GOT3 (cell line): ENCODE measurements around the gene TOX2.
"Not testable (repeated sequence)": the region's sequence is repeated elsewhere in the genome, so short reads cannot be mapped to it uniquely, and the experiment has no call there.

Experiments used
- DNase-seq: peaks from one replicate; lab custom pipeline; 2025; ENCODE audit warnings: mixed read lengths; lab: John Stamatoyannopoulos, UW

TOX2 gene

DNA sequence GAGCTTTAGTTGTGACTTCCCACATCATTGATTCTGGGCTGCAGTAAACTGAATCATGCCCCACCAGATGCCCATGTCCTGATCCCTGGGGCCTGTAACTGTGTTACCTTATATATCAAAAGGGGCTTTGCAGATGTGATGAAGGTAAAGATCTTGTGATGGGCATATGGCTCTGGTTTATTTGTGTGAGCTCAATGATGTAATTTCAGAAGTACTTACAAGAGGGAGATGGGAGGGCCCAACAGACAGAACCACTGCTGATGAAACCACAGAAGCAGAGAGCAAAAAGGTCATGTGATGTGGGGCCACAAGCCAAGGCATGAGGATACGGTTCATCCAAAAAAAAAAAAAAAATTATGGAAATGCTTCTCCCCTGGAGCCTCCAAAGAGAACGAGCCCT lies 118.7 kb downstream of the TOX2 start:
- no peak for DNase-seq

GRCh38 chr20:44033873-44034272 lies 119.2 kb downstream of the TOX2 start:
- DNase-seq: no peak

DNA sequence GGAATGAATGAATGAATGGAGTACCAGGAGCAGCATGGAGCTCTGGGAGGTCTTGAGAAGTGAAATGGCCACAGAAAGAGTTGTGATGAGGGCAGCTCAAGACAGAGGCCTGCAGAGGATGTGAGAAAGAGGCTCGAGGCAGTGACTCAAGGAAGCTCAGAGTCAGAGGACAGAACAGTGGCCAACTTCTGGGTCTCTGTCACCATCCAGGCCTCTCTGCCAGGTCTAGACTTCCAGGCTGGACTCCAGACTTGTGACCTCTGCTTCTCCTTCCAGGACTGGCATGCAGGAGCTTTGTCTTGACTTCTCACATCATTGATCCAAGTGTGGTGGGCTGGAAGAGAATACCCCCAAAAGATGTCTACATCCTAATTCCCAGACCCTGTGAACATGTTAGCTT lies 119.8 kb downstream of the TOX2 start:
- DNase-seq: no peak

- no peak for DNase-seq
These were observed 120.4 kb downstream of the TOX2 start for GRCh38 chr20:44034965-44035635.

GRCh38 chr20:44035924-44036323 lies 121.3 kb downstream of the TOX2 start:
- no peak for DNase-seq

DNA sequence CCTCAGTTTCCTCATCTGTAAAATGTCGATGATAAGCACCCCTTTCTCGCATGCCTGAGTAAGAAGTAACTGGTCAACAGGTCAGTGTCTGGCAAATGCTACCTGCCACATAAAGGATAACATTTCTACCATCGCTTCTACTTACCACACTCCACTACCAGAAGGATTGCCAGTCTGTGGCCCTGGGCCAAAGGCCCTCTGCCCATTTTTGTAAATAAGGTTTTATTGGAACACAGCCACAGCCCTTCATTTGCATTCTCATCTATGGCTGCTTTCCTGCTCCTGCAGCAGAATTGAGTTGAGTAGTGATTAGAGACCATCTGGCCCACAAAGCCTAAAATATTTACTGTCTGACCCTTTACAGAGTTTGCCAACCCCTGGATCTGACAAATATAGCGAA lies 121.8 kb downstream of the TOX2 start:
- DNase-seq: no peak

GRCh38 chr20:44038681-44039123 lies 124.0 kb downstream of the TOX2 start:
- DNase-seq: no peak

- no peak for DNase-seq
These were observed 124.5 kb downstream of the TOX2 start for GRCh38 chr20:44039147-44039546.

GRCh38 chr20:44039741-44040140 lies 125.1 kb downstream of the TOX2 start:
- no peak for DNase-seq

DNA sequence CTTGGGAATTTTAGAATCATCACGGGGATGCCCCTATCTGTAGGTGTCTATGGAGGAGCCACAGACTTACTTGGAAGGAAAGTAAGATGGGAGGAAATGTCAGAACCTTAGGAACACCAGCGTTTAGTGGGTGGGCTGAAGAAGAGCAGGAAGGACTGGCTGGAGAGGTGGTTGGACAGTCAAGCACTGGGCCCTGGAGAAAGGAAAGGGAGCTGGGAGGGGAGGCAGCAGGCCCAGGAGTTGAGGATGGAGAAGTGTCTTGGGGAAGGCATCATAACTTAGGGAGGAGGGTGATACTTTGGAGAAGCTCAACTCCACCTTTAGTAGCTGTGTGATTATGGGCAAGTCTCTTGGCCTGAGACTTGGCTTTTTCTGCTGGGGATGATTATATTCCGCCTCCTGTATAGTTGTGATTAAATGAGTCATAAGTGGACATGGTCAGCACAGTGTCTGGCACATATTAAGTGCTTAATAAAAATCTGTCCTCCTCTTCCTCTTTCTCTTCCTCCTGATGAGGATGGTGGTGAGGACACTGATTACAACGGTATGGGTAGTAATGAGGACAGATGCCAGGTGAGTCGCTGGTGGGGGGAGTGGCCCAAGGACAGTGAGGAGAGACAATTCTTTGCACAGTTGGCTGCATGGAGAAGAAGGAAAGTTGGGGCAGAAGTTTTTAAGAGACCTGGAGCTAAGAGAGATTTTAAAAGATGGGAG lies 125.7 kb downstream of the TOX2 start:
- DNase-seq: no peak

- no peak for DNase-seq
These were observed 126.3 kb downstream of the TOX2 start for GRCh38 chr20:44041001-44041400.

DNA sequence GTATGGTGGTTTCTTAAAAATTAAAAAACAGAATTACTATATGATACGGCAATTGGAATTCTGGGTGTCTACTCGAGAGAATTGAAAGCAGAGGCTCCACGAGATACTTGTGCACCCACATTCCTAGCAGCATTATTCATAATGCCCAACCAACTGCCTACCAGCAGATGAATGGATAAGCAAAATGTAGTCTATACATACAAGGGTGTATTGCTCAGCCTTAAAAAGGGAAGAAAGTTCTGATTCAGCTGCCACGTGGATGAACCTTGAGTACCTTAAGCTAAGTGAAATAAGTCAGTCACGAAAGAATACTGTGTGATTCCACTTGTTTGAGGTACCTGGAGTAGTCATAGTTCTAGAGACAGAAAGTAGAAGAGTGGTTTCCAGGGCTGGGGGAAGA lies 130.1 kb downstream of the TOX2 start:
- DNase-seq: not testable (repeated sequence)

GRCh38 chr20:44050327-44050726 lies 135.7 kb downstream of the TOX2 start:
- no peak for DNase-seq

GRCh38 chr20:44050925-44051660 lies 136.4 kb downstream of the TOX2 start:
- DNase-seq: no peak

- DNase-seq: no peak
These were observed 137.0 kb downstream of the TOX2 start for GRCh38 chr20:44051661-44052000.

- DNase-seq: no peak
These were observed 137.5 kb downstream of the TOX2 start for GRCh38 chr20:44052166-44052565.

- no peak for DNase-seq
These were observed 138.4 kb downstream of the TOX2 start for GRCh38 chr20:44053046-44053445.

GRCh38 chr20:44054118-44054517 lies 139.5 kb downstream of the TOX2 start:
- DNase-seq: no peak

DNA sequence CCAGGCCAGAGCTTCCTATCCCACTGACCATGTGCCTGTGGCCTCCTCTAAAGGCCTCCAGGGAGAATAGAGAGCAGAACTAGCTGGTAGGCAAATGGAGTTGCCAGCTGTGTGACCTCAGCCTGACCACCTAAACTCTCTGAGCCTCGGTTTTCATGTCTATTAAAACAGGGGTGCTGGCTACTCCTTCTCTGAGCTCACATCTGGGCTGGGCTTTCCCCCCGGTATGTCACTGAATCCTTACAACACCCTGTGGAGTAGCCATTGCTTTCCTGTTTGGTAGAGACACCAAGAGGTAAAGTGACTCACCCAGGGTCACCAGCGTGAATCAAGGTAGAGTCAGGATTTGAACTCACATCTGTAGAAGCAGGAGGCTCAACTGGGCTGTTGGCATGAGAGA lies 140.2 kb downstream of the TOX2 start:
- no peak for DNase-seq

- DNase-seq: no peak
These were observed 141.5 kb downstream of the TOX2 start for GRCh38 chr20:44056010-44056698.

DNA sequence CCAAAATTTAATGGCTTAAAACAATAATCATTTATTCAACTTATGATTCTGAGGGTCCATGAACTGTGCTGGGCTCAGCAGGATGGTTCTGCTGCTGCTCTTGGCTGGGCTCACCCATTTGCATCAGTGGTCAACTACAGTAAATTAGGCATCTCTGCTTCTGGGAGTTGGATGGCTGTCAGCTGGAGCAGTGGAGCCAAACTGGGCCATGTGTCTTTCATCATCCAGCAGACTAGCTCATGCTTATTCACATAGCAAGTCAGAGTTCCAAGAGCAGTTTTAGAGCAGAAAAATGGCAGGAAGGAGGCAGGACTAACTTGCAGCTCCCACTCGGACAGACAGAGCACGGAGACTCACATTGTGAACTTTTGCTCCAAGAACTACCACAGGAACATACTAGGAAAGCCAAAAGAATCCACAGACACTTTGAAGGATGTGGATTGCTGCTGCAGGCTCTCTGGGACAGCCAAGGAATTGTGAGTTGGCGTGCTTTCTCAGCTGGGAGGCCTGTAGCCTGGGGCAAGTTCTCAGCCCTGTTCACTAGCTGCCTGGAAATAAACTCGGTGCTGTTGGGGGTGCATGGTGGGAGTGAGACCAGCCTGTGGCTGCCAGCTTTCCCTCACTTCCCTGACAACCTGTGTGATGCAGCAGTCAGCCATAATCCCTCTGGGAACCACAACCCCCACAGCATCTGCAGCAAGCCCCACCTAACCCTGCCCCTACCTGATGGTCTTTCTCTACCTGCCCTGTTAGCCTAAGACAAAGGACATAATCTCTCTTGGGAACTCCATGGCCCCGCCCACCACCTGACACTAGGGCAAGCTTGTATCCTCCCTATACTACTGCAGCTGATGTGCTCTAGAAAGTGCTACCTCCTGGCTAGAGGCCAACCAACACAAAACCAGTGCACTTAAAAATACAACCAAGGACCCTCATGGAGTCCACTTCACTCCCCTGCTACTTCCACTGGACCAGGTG lies 143.3 kb downstream of the TOX2 start:
- DNase-seq: no peak
